Measurements from ENCODE around the gene CHN2.

DNA sequence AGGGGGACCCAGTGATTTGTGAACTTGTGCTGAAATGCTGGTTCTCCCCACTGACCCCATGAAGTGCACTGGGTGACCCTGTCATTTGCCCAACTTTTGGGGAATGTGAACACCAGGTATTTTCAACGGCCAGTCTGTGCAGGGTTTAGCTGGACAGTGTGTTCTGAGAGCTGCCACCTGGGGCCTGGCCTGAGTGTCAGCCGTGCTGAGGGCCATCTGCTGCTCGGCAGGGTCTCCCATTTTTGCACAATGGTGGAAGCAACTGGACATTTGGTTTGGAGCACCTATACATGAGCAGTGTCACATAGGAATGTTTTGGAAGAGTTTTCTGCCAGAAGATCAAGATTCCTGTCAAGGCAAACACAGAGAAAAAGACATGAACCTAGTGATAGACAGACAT is 5.2 kb downstream of the CHN2 start:
- TF ChIP-seq SIN3A (IDR thresholded peaks at IDR 0.05; ENCODE audit: borderline replicate concordance, insufficient read depth, low read length) (no peak), POLR2AphosphoS5 (IDR thresholded peaks at IDR 0.05; ENCODE audit: low read depth, low read length) (no peak), TAF1 (IDR thresholded peaks at IDR 0.05; ENCODE audit: borderline replicate concordance, insufficient read depth, low read length) (no peak)
- TF ChIP-seq, protein P1, sequence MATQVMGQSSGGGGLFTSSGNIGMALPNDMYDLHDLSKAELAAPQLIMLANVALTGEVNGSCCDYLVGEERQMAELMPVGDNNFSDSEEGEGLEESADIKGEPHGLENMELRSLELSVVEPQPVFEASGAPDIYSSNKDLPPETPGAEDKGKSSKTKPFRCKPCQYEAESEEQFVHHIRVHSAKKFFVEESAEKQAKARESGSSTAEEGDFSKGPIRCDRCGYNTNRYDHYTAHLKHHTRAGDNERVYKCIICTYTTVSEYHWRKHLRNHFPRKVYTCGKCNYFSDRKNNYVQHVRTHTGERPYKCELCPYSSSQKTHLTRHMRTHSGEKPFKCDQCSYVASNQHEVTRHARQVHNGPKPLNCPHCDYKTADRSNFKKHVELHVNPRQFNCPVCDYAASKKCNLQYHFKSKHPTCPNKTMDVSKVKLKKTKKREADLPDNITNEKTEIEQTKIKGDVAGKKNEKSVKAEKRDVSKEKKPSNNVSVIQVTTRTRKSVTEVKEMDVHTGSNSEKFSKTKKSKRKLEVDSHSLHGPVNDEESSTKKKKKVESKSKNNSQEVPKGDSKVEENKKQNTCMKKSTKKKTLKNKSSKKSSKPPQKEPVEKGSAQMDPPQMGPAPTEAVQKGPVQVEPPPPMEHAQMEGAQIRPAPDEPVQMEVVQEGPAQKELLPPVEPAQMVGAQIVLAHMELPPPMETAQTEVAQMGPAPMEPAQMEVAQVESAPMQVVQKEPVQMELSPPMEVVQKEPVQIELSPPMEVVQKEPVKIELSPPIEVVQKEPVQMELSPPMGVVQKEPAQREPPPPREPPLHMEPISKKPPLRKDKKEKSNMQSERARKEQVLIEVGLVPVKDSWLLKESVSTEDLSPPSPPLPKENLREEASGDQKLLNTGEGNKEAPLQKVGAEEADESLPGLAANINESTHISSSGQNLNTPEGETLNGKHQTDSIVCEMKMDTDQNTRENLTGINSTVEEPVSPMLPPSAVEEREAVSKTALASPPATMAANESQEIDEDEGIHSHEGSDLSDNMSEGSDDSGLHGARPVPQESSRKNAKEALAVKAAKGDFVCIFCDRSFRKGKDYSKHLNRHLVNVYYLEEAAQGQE (IDR thresholded peaks at IDR 0.05; ENCODE audit: insufficient read depth in 1 of 2, low read depth in 2 of 2, low read length in 2 of 2), result no peak

Data from PFSK-1 (cell line).